Measurements from ENCODE around the gene COL23A1.
"Not testable (repeated sequence)": the region's sequence is repeated elsewhere in the genome, so short reads cannot be mapped to it uniquely, and the experiment has no call there.

COL23A1 gene

GRCh38 chr5:178323541-178323865, 266.7 kb downstream of the COL23A1 start:
- DNase-seq (ENCODE audit: low read depth) = no peak

DNA sequence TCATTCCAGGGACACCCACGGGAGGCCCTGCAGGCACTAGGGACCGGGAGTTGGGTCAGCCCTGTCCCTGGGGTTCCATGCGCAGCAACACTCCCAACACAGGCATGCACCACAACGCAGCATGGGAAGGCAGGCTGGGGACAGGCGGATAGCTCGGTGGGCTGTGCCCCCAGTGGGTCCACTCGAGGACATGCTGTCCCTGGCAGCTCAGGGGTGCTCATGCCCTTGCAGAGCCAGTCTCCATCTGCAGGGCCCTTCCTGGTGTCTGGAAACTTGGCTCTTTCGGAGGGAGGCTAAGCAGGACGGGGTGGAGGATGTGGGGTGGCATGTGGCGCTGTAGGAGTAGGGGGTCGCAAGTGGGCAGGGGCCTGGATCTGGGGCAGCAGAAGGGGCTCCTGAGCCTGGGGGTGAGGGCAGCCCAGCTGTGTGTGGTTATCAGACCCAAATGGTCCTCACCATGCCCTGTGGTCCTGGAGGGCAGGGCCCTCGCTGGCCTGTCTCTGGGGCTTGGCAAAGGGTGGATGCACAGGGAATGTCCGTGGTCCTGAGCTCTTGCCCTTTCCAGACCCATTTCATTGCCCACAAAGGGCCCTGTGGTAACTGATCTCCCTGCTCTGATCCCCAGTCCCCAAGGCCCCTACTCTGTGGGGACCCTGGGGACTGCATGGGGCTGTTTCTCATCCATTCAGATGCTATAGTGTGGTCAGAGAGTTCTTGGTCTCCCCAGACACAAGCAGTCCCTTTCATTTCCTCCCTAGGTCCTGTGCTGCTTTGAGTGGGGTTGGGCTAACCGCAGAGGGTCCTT, 267.3 kb downstream of the COL23A1 start:
- DNase-seq (ENCODE audit: low read depth) = no peak

DNA sequence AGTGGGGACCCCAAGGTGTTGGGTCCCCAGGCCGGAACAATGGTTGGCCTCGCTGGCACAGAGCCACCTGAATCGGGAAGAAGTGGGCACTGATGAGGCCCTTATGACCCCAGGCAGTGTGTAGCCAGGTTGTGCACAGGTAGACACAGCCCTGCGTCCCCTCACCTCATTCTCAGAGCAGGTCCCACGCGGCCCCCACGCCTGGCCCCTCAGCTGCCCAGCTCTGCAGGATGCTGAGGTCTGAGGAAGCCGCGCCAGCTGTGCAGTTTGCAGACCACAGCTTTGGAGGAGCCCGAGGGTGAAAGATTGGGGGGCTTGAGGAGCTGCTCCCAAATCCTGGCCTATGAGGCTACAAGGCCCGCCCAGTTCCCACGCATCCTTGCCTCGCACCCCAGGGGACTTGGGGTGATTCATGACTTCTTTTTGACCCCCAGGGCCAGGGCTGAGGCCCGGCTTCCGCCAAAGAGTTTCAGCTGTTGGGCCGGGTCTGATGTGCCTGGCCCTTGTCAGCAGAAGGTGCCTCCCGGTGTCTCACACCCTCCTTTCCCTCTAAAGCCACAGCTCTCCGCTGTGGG, 269.8 kb downstream of the COL23A1 start:
- no peak for DNase-seq (ENCODE audit: low read depth)

GRCh38 chr5:178319541-178320041, 270.6 kb downstream of the COL23A1 start:
- DNase-seq (ENCODE audit: low read depth) = no peak

- DNase-seq (ENCODE audit: low read depth) = no peak
Measured at GRCh38 chr5:178318893-178319292, 271.3 kb downstream of the COL23A1 start.

- no peak for DNase-seq (ENCODE audit: low read depth)
Measured at GRCh38 chr5:178318382-178318781, 271.8 kb downstream of the COL23A1 start.

- not testable (repeated sequence) for DNase-seq (ENCODE audit: low read depth)
Measured at GRCh38 chr5:178317727-178318126, 272.5 kb downstream of the COL23A1 start.

GRCh38 chr5:178314961-178315820, 275.0 kb downstream of the COL23A1 start:
- DNase-seq (ENCODE audit: low read depth) = no peak

GRCh38 chr5:178314061-178314660, 276.0 kb downstream of the COL23A1 start:
- DNase-seq (ENCODE audit: low read depth) = no peak

- DNase-seq (ENCODE audit: low read depth) = no peak
Measured at GRCh38 chr5:178313316-178313715, 276.9 kb downstream of the COL23A1 start.

- DNase-seq (ENCODE audit: low read depth) = no peak
Measured at GRCh38 chr5:178312880-178313282, 277.3 kb downstream of the COL23A1 start.

DNA sequence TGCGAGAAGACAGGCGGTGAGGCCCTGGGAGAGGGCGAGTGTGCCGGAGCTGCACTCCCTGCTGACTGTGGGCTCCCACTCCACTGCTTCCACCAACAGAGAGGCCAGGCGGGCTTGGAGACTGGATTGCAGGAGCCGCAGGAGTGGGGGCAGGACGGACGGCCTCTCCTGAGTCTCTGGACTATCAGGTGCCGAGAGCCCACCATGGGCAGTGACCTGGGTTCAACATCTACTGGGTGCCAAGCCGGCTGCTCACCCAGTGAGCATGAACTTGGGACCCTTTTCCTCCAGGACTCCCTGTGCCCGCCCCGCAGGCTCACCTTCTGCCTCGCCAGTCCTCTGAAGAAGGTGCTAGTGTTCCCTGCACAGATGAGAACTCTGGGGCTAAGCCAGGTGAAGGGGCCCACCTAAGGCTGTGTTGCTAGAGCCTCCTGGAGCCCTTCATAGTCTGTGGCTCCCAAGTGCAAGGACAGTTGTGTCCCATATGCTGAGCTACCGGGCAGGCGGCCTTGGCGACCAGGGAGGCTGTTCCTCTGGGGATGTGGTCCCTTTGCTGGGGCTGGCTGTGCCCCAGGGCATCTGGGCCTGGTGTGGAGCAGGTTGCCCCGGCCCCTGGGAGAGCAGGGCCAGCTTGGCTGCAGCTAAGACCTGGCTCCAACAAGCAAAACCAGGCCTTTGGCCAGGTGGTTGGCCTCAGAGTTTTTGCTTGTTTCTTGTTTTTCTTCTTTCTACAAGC, 279.9 kb downstream of the COL23A1 start:
- no peak for DNase-seq (ENCODE audit: low read depth)

GRCh38 chr5:178309271-178310013, 280.8 kb downstream of the COL23A1 start:
- no peak for DNase-seq (ENCODE audit: low read depth)

- DNase-seq (ENCODE audit: low read depth) = no peak
Measured at GRCh38 chr5:178308541-178309092, 281.6 kb downstream of the COL23A1 start.

GRCh38 chr5:178307267-178308045, 282.7 kb downstream of the COL23A1 start:
- no peak for DNase-seq (ENCODE audit: low read depth)

GRCh38 chr5:178306430-178307225, 283.6 kb downstream of the COL23A1 start:
- DNase-seq (ENCODE audit: low read depth) = no peak

GRCh38 chr5:178305801-178306200, 284.4 kb downstream of the COL23A1 start:
- no peak for DNase-seq (ENCODE audit: low read depth)

- no peak for DNase-seq (ENCODE audit: low read depth)
Measured at GRCh38 chr5:178304761-178305645, 285.2 kb downstream of the COL23A1 start.

Data from T follicular helper cell (primary cell).